Adrenal gland (tissue), 12 donors: Measurements from ENCODE around the gene OR5K1. TPM values are rescaled to one million over a fixed set of nuclear protein-coding genes. Genes with fewer than 3 reads are reported as not detected.

Source experiments
- DNase-seq, 7 donors: peaks; one replicate each; pipeline ENCODE4 v3.0.0-alpha.2; 2019 to 2020
- H3K27ac ChIP-seq, 5 donors: fragments of 200-600 bp; sonication (generic) in 4 of 5; 1 replicate in 3 of 5; 2 replicates in 2 of 5; pipeline versions ENCODE4 v1.5.1 to v1.8.0; 2016 to 2020; ENCODE audit warnings: mild to moderate bottlenecking in 1 of 5
- H3K27me3 ChIP-seq: fragments of 200-600 bp; 2 replicates; pipeline ENCODE4 v1.8.0; 2021
- H3K36me3 ChIP-seq, 2 donors: fragments of 200-600 bp; replicated peaks in 1 of 2; 1 replicate in 1 of 2; 2 replicates in 1 of 2; pipeline versions ENCODE4 v1.5.1 to v1.8.0; 2018 to 2022
- H3K4me1 ChIP-seq, 2 donors: fragments of 200-600 bp; replicated peaks in 1 of 2; 1 replicate in 1 of 2; 2 replicates in 1 of 2; pipeline versions ENCODE4 v1.5.1 to v1.8.0; 2018 to 2021
- H3K4me3 ChIP-seq, 4 donors: fragments of 200-600 bp; sonication (generic) in 3 of 4; one replicate each; pipeline ENCODE4 v1.5.1; 2016 to 2018
- H3K9me3 ChIP-seq, 3 donors: fragments of 200-600 bp; sonication (generic) in 1 of 3; replicated peaks in 1 of 3; 1 replicate in 2 of 3; 2 replicates in 1 of 3; pipeline versions ENCODE4 v1.5.1 to v1.8.0; 2016 to 2021
- POLR2A ChIP-seq, 2 donors: fragments of 450-650 bp; IDR thresholded peaks; one replicate each; pipeline ENCODE4 v1.6.1; 2017; ENCODE audit warnings: antibody characterized with exemption in 2 of 2, mild to moderate bottlenecking in 2 of 2, moderate library complexity in 1 of 2
- WGBS, 4 donors: extraction: QIAGEN DNeasy Blood & Tissue Kit in 2 of 4; methylation state at CpG; one replicate each; pipeline versions ENCODE4 v1.1.5 to v1.1.7; 2013 to 2017; 5-methylcytosine and 5-hydroxymethylcytosine counted together
- intact Hi-C, 2 donors: fragments of 100-400 bp; cut with DNase I; formaldehyde crosslinking; loops; one replicate each; pipeline versions ENCODE4 v1.14.1 to v1.15.0; 2022 to 2023
- polyA plus RNA-seq, 3 donors: library from polyadenylated mRNA; stranded (reverse); fragments of 200-250 nt in 2 of 3; fragments of 350-450 nt in 1 of 3; fragmentation: Illumina TruSeq in 1 of 3; extraction: RNeasy Lipid Tissue Mini Kit (QIAGEN cat#74804) in 1 of 3; gene quantifications; one replicate each; pipeline ENCODE4 v1.2.3, GENCODE V29; 2013 to 2014
- total RNA-seq, 9 donors: library from RNA; depleted of rRNA in 4 of 9; stranded (reverse); fragments of >200 nt in 4 of 9; fragments of 120-200 nt in 1 of 9; fragmentation: NEBNext Ultra II Directional in 1 of 9; extraction: Animal tissue kit (Norgen Biotek cat#: 25700) in 1 of 9; gene quantifications; one replicate each; pipeline versions ENCODE4 v1.1.0 to v1.2.4, GENCODE V29; 2013 to 2023
- TF ChIP-seq, protein P1 (sequence below), 6 experiments: fragments of 450-650 bp in 4 of 6; fragments of 200-600 bp in 2 of 6; sonication (generic) in 1 of 6; IDR thresholded peaks; 1 replicate in 5 of 6; 2 replicates in 1 of 6; pipeline versions ENCODE4 v1.5.1 to v1.8.0; 2016 to 2021; ENCODE audit warnings: antibody characterized with exemption in 6 of 6, mild to moderate bottlenecking in 2 of 6, moderate library complexity in 1 of 6
- donor health status: healthy with polysubstance abuse.
- donor health status: Bipolar disorder and iron deficiency.
- donor health status: DM: yes; HTN: yes; CAD: no.
- donor health status: DM: no; HTN: no; CAD: no.
- donor health status: DM: no; HTN: no; CAD: no.
- donor health status: DM: yes; HTN: yes; CAD: no.

Gene OR5K1
- total and polyA plus RNA-seq, 12 donors, result not detected

DNA sequence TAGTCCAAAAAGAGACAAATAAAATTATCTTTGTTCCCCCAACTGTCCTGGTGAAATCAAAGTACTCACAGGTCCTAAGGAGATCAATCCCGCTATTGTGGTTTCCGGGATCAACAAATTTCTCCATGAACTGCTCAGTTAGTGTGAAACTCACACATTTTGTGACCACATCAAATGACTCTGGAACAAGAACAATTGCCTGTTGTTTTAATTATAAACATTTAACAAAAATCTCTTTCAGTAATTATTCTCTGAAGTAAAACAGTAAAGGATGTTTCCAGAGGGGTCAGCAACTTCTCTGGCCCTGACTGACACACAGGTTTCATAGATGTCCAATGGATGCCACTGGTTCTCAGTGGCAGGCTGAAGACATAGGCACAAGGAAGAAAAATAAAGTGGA, 55.8 kb downstream of the OR5K1 start:
- no peak for DNase-seq
- Histone ChIP-seq H3K4me1 (peaks cover 0 to 18% of the 10 kb centered on the region in 2 donors), H3K9me3 (no peaks in the 10 kb centered on the region), H3K4me3 (no peak overlapping the region), H3K36me3 (peaks cover 0 to 29% of the 10 kb centered on the region in 2 donors), H3K27ac (no peak overlapping the region), H3K27me3 (no peaks in the 10 kb centered on the region)
- WGBS, 4 donors, result 94 to 100% (median 98%) methylated on average over 2 of the region's 2 CpGs
- intact Hi-C loops, result no loop called here
- TF ChIP-seq, protein P1, sequence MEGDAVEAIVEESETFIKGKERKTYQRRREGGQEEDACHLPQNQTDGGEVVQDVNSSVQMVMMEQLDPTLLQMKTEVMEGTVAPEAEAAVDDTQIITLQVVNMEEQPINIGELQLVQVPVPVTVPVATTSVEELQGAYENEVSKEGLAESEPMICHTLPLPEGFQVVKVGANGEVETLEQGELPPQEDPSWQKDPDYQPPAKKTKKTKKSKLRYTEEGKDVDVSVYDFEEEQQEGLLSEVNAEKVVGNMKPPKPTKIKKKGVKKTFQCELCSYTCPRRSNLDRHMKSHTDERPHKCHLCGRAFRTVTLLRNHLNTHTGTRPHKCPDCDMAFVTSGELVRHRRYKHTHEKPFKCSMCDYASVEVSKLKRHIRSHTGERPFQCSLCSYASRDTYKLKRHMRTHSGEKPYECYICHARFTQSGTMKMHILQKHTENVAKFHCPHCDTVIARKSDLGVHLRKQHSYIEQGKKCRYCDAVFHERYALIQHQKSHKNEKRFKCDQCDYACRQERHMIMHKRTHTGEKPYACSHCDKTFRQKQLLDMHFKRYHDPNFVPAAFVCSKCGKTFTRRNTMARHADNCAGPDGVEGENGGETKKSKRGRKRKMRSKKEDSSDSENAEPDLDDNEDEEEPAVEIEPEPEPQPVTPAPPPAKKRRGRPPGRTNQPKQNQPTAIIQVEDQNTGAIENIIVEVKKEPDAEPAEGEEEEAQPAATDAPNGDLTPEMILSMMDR (IDR thresholded peaks at IDR 0.05), result no peak
- no peak for TF ChIP-seq POLR2A (IDR thresholded peaks at IDR 0.05)

DNA sequence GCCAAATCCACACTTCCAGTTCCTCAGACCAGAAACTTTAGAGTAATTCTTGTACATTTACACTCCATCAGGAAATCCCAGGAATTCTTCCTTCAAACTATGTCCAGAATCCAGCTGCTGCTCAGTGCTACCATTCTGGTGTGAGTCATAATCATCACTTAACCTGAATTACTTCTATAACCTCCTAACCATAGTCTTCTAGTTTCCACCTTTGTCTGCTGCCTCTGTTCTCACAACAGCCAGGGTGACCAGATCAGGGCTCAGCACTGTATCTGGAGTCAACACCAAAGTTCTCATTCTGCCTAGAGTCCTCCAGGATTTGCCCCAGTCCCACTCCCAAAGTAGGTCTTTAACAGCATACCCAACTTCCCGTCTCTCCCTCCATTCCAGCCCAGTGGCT, 56.4 kb downstream of the OR5K1 start:
- Histone ChIP-seq H3K27me3 (no peaks in the 10 kb centered on the region), H3K27ac (no peak overlapping the region), H3K4me1 (peaks cover 0 to 18% of the 10 kb centered on the region in 2 donors), H3K9me3 (no peaks in the 10 kb centered on the region), H3K36me3 (peaks cover 0 to 29% of the 10 kb centered on the region in 2 donors), H3K4me3 (no peak overlapping the region)
- TF ChIP-seq, protein P1 (IDR thresholded peaks at IDR 0.05), result no peak
- TF ChIP-seq POLR2A (IDR thresholded peaks at IDR 0.05), result no peak
- WGBS, 4 donors, result 0 to 100% (median 100%) methylated on average over 1 of the region's 1 CpG
- DNase-seq, result no peak
- intact Hi-C loops, result no loop called here

DNA sequence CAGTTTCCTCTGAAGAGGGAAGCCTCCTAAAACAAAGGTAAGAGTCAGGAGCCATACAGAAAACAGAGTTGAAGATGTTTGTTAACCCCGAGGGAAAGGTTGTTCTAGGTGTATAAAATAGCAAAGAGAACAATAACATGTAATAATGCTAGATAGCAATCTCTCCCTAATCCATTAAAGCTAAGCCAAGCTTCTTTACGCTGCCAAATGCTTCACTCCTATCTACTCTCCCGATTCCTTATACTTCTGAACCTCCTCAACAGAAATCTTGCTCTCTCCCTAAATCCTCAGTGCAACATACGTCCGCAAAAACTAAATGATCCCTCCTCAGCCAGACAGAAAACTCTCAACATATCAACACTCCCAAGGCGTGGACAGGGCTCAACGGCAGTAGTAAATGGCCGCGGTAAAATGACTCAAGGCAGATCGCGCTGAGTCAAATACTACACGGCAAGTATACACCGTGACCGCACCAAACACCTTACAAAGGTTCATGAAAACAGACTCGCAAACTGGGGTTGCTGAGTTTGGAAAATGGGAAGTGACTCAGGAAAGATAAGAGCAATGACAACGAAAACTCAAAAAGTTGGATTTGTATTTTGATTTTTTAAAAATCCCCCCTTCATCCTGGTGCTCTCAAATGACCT, 59.0 kb downstream of the OR5K1 start:
- peak; percentile 46 to 78 (median 68) for DNase-seq

More for the DNA sequence above, 59.0 kb downstream of the OR5K1 start:
- H3K27me3 ChIP-seq, result no peaks in the 10 kb centered on the region
- peaks cover 0 to 8% of the 10 kb centered on the region in 2 donors for H3K36me3 ChIP-seq
- intact Hi-C loops, result no loop called here
- 1% methylated on average over 16 of the region's 16 CpGs for WGBS, 4 donors
- H3K4me1 ChIP-seq, result peaks cover 0 to 18% of the 10 kb centered on the region in 2 donors
- TF ChIP-seq, protein P1 (IDR thresholded peaks at IDR 0.05), result no peak
- TF ChIP-seq POLR2A (IDR thresholded peaks at IDR 0.05), result no peak
- peak overlapping the region; percentile 84 to 98 (median 88) for H3K27ac ChIP-seq
- H3K4me3 ChIP-seq, result peak overlapping the region; percentile 6 to 78 (median 30)
- no peaks in the 10 kb centered on the region for H3K9me3 ChIP-seq

Other genes starting within 250 kb of the OR5K1 start
- gene OR5H6, start 199.0 kb upstream of the OR5K1 start, total RNA-seq, result not detected
- gene OR5H6, start 199.0 kb upstream of the OR5K1 start, polyA plus RNA-seq, result not detected
- not detected for gene OR5H2, start 180.7 kb upstream of the OR5K1 start, total RNA-seq
- gene OR5H2, start 180.7 kb upstream of the OR5K1 start, polyA plus RNA-seq, result not detected
- gene OR5K4, start 109.3 kb upstream of the OR5K1 start, total RNA-seq, result not detected
- not detected for gene OR5K4, start 109.3 kb upstream of the OR5K1 start, polyA plus RNA-seq
- gene OR5K3, start 72.5 kb upstream of the OR5K1 start, total RNA-seq, result not detected
- gene OR5K3, start 72.5 kb upstream of the OR5K1 start, polyA plus RNA-seq, result not detected
- gene OR5K2, start 34.5 kb downstream of the OR5K1 start, total RNA-seq, result not detected
- not detected for gene OR5K2, start 34.5 kb downstream of the OR5K1 start, polyA plus RNA-seq
- 100 to 1,000 TPM in 1 of 9 donors, 10 to 100 TPM in 8; 45.3 to 112 (median 68.7) TPM for gene CLDND1, start 59.7 kb downstream of the OR5K1 start, total RNA-seq
- 10 to 100 TPM; 52.7 to 88.5 (median 61.8) TPM for gene CLDND1, start 59.7 kb downstream of the OR5K1 start, polyA plus RNA-seq
- gene GPR15, start 68.8 kb downstream of the OR5K1 start, total RNA-seq, result under 1 TPM in 2 of 9 donors, not detected in 7; 0.14 to 0.39 TPM
- gene GPR15, start 68.8 kb downstream of the OR5K1 start, polyA plus RNA-seq, result not detected
- 10 to 100 TPM; 11.0 to 59.8 (median 23.5) TPM for gene CPOX, start 130.4 kb downstream of the OR5K1 start, total RNA-seq
- 10 to 100 TPM in 2 of 3 donors, 1 to 10 TPM in 1; 9.0 to 15.6 (median 14.3) TPM for gene CPOX, start 130.4 kb downstream of the OR5K1 start, polyA plus RNA-seq